Ascending aorta (tissue), 2 donors: ENCODE results near the gene SSBP1. TPM values are rescaled to one million over a fixed set of nuclear protein-coding genes. Genes with fewer than 3 reads are reported as not detected.

ENCODE experiments used
- DNase-seq, 2 donors: peaks; one replicate each; pipeline ENCODE4 v3.0.0-alpha.2; 2019; ENCODE audit warnings: low spot score in 2 of 2
- H3K27ac ChIP-seq, 2 donors: fragments of 200-600 bp; sonication (generic); one replicate each; pipeline ENCODE4 v1.5.1; 2016 to 2017; ENCODE audit warnings: mild to moderate bottlenecking in 1 of 2
- H3K27me3 ChIP-seq: fragments of 200-600 bp; sonication (generic); one replicate; pipeline ENCODE4 v1.5.1; 2017
- H3K36me3 ChIP-seq, 2 donors: fragments of 200-600 bp; sonication (generic); one replicate each; pipeline ENCODE4 v1.5.1; 2016
- H3K4me1 ChIP-seq, 2 donors: fragments of 200-600 bp; sonication (generic); one replicate each; pipeline ENCODE4 v1.5.1; 2016 to 2017; ENCODE audit warnings: mild to moderate bottlenecking in 1 of 2
- H3K4me3 ChIP-seq, 2 donors: fragments of 200-600 bp; sonication (generic); one replicate each; pipeline ENCODE4 v1.5.1; 2016 to 2017; ENCODE audit warnings: mild to moderate bottlenecking in 1 of 2
- H3K9me3 ChIP-seq, 2 donors: fragments of 200-600 bp; sonication (generic); one replicate each; pipeline ENCODE4 v1.5.1; 2016
- CTCF ChIP-seq, 3 experiments: fragments of 200-600 bp in 2 of 3; fragments of 450-650 bp in 1 of 3; sonication (generic) in 2 of 3; IDR thresholded peaks; one replicate each; pipeline ENCODE4 v1.5.1; 2016 to 2019; ENCODE audit warnings: antibody characterized with exemption in 3 of 3, mild to moderate bottlenecking in 1 of 3, moderate library complexity in 1 of 3
- intact Hi-C: fragments of 100-400 bp; cut with DNase I; formaldehyde crosslinking; loops from one replicate; pipeline ENCODE4 v1.15.1; 2023
- total RNA-seq: library from RNA; depleted of rRNA; stranded (reverse); fragments of >200 nt; gene quantifications from one replicate; pipeline ENCODE4 v1.1.0, GENCODE V29; 2016

Gene SSBP1
- total RNA-seq, 1 donor from 2014 or later: 19.2 TPM

GRCh38 chr7:141704112-141704511, 34.0 kb upstream of the SSBP1 start:
- TF ChIP-seq CTCF (IDR thresholded peaks at IDR 0.05): no peak
- no peak for DNase-seq
- H3K4me1 ChIP-seq: peaks cover 0 to 4% of the 10 kb centered on the region in 2 donors
- H3K36me3 ChIP-seq: no peaks in the 10 kb centered on the region
- no peaks in the 10 kb centered on the region for H3K9me3 ChIP-seq
- intact Hi-C loops: loop anchor here (5.0 kb wide), 1 partner anchor 52 kb away; no protein-coding TSS in a partner anchor
- no peak overlapping the region for H3K27ac ChIP-seq
- H3K27me3 ChIP-seq: no peaks in the 10 kb centered on the region
- H3K4me3 ChIP-seq: no peak overlapping the region

GRCh38 chr7:141704741-141705140, 33.4 kb upstream of the SSBP1 start:
- H3K27ac ChIP-seq: peak overlapping the region in 1 of 2 donors; percentile 45
- DNase-seq: no peak
- intact Hi-C loops: loop anchor here (5.0 kb wide), 1 partner anchor 52 kb away; no protein-coding TSS in a partner anchor
- no peak for TF ChIP-seq CTCF (IDR thresholded peaks at IDR 0.05)
- no peaks in the 10 kb centered on the region for H3K27me3 ChIP-seq
- no peaks in the 10 kb centered on the region for H3K36me3 ChIP-seq
- H3K4me3 ChIP-seq: no peak overlapping the region
- H3K9me3 ChIP-seq: no peaks in the 10 kb centered on the region
- H3K4me1 ChIP-seq: peaks cover 0 to 4% of the 10 kb centered on the region in 2 donors

- no peaks in the 10 kb centered on the region for H3K27me3 ChIP-seq
- TF ChIP-seq CTCF (IDR thresholded peaks at IDR 0.05): no peak
- H3K4me1 ChIP-seq: no peaks in the 10 kb centered on the region
- no peak overlapping the region for H3K4me3 ChIP-seq
- no peaks in the 10 kb centered on the region for H3K36me3 ChIP-seq
- H3K9me3 ChIP-seq: no peaks in the 10 kb centered on the region
- DNase-seq: no peak
- intact Hi-C loops: no loop called here
- H3K27ac ChIP-seq: no peak overlapping the region
Observed at GRCh38 chr7:141706239-141707064, 31.7 kb upstream of the SSBP1 start.

- Histone ChIP-seq H3K4me3 (no peak within 1 kb of the TSS), H3K27me3 (no peaks in the 10 kb centered on the region), H3K4me1 (no peaks in the 10 kb centered on the region), H3K36me3 (no peaks in the 10 kb centered on the region), H3K27ac (no peak within 1 kb of the TSS), H3K9me3 (no peaks in the 10 kb centered on the region)
- DNase-seq: no peak
- TF ChIP-seq CTCF (IDR thresholded peaks at IDR 0.05): no peak
- intact Hi-C loops: no loop called here
Observed at GRCh38 chr7:141708351-141708750, 29.8 kb upstream of the SSBP1 start, which contains the start of gene WEE2. Gene WEE2, plus strand, starts transcription at chr7:141708353. Its CDS starts 406 bp downstream, at chr7:141708759.

GRCh38 chr7:141709318-141709717, 28.8 kb upstream of the SSBP1 start:
- Histone ChIP-seq H3K4me3 (no peak overlapping the region), H3K27ac (no peak overlapping the region), H3K36me3 (no peaks in the 10 kb centered on the region), H3K4me1 (no peaks in the 10 kb centered on the region), H3K27me3 (no peaks in the 10 kb centered on the region), H3K9me3 (no peaks in the 10 kb centered on the region)
- TF ChIP-seq CTCF (IDR thresholded peaks at IDR 0.05): no peak
- intact Hi-C loops: no loop called here
- DNase-seq: no peak
